ENCODE results near the gene MYO1H.
A peak's percentile ranks its signal among the peaks of the same experiment; 100 is the strongest.
"Not testable (repeated sequence)": the region's sequence is repeated elsewhere in the genome, so short reads cannot be mapped to it uniquely, and the experiment has no call there.

The MYO1H gene

DNA sequence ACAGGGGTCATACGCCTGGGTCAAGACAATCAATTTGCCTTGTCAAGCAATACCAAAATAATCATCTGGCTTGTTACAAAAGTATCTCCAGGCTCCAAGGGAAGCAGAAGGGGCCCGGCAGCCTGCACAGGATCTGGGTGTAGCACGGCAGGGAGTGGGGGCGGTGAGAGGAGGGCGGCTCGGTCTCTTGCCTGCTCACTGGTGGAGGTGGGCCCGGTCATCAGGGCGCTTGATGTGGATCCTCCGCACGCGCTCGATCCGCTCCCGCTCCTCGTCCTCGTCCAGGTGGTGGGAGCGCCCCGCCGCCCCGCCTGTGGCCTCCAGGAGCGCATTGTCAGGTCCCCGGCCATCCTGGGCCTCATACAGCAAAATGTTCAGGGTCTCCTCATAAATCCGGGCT is 103.7 kb downstream of the MYO1H start:
- DNase-seq, result no peak

- DNase-seq, result no peak
Measured at GRCh38 chr12:109452489-109452888, 104.8 kb downstream of the MYO1H start.

- no peak for DNase-seq
Measured at GRCh38 chr12:109455706-109456105, 108.0 kb downstream of the MYO1H start.

GRCh38 chr12:109458086-109458485 is 110.4 kb downstream of the MYO1H start:
- no peak for DNase-seq

DNA sequence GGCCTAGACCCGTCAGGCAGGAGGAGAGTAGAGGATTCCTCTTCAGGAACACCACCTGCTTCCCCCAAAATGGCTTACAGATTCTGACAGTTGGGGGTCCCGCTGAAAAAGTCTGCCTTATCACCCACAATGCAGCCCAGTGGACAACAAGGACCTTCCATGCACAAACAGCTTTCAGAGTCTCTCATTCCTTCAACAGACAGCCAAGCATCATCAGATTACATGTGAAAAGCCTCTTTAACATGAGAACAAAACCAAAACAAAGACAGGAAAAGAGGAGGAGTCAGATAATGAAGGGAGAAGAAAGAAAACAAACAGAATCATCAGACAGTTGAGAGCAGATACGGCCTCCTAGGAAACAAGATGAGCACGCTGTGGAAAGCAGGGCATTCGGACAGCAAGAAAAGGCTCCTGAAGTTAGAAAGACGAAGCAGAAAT is 111.1 kb downstream of the MYO1H start:
- DNase-seq, result no peak

DNA sequence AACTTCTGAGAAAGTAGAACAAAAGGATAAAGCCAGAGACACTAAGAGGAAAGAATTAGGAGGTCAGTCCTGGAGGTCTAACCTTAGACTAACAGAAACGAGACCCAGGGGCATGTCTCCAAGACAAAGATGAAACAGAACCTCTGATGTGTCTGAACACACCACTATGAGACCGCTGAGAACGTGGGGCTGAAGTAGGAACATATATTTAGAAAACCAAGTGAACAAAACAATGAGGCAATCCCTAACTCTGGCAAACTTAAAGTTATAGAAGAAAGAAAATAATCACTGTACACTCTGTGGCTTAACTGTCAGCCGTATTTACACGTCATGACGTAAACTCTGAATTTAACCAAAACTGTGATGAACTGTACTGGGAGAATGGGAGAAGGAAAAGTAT is 111.5 kb downstream of the MYO1H start:
- no peak for DNase-seq

- no peak for DNase-seq
Measured at GRCh38 chr12:109460538-109460937, 112.8 kb downstream of the MYO1H start.

DNA sequence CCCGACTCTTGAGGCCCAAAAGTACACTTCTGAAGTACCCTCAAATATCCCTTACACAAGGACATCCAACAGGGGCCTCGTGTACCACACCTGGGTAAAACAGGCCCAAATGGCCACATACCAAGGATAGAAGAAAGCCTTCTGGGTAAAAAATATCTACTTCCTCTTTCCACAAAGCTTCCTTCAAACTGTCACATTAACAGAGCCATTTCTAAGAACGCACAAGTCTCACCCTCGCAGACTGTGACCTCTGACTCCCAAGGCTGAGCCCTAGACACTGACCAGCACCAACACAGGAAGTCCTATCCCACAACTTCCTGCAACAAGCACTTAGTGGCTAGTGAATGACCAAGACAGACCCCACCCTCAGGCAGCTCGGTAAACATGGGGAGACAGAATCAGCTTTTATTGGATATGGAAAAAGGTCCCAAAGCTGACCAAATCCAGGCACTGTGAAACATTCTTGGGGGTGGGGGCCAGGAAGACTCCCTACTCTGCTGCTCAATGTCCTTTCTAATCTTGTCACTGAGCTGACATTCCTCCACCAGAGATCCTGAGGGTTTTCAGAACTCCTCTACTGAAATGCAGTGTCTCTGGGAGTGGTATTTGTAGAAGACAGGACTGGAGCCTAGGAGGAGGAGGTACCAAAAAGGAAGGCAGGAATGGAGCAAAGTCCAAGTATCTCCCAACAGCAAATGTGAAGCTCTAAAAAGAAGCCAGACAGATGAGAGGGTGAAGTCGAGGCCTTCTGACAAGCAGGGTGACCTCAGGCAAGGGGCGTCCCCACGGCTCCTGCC is 113.5 kb downstream of the MYO1H start:
- peak; percentile 4 for DNase-seq

DNA sequence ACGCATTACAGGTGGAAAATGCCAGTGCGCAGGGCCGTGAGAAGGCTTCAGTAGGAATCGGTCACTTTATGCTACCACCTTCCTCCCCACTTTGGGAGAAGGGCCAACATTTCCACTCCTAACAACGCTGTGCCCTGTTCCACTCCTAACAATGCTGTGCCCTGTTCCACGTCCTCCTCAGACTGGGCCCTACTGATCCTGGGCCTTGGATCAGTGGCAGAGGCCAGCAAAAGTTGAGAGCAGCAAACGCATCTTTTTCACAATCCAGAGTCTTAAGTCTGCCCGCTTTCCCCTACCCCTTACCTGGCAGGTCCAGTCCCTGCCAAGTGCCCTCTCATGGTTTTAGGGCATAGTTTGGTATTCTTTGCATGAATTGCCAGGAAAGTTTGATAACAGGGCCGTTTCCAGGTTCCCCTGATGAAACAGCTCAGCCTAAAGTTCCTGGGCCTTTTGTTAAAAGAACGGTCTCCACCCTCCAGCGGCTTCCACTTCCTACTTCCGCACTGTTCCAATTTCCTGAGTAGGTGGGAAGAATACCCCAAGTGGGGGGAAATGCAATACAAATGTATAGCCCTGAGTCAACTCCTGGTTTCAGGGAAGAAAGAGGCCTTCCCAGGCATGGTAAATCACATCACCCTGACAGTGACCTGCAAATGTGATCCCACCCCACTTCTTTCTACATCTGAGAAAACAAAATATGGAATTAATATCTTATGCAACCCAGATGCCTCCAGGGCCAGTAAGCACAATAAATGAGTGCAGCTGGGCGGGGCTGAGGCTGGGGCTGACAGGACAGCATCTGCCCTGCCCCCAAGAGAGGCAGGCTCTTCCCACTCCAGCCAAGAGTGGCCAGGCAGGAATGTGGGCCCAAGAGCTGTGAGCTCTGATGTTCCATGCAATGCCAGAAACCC is 114.4 kb downstream of the MYO1H start:
- DNase-seq, result no peak

- DNase-seq, result no peak
Measured at GRCh38 chr12:109462868-109463692, 115.4 kb downstream of the MYO1H start.

GRCh38 chr12:109463756-109464155 is 116.1 kb downstream of the MYO1H start:
- no peak for DNase-seq

GRCh38 chr12:109464642-109465351 is 117.1 kb downstream of the MYO1H start:
- DNase-seq, result no peak

GRCh38 chr12:109466305-109466704 is 118.6 kb downstream of the MYO1H start:
- DNase-seq, result no peak

DNA sequence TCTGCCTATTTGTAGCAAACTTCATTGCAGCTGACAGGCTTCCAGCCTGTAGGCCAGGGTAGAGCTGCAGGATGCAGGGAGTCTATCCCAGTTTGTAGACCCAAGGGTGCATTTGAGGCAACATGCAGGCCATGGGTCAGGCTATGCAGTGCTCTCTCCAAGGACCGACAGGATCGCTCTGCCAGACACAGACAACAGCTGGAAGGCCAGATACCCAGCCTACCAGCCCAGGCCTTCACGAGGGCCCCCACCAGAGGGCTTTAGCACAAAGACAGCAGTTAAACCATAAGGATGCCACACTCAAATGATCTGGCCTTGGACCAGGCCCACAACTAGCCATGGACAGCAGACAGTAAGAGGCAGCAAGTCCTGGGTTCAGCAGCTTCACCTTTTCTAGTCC is 119.1 kb downstream of the MYO1H start:
- DNase-seq, result no peak

DNA sequence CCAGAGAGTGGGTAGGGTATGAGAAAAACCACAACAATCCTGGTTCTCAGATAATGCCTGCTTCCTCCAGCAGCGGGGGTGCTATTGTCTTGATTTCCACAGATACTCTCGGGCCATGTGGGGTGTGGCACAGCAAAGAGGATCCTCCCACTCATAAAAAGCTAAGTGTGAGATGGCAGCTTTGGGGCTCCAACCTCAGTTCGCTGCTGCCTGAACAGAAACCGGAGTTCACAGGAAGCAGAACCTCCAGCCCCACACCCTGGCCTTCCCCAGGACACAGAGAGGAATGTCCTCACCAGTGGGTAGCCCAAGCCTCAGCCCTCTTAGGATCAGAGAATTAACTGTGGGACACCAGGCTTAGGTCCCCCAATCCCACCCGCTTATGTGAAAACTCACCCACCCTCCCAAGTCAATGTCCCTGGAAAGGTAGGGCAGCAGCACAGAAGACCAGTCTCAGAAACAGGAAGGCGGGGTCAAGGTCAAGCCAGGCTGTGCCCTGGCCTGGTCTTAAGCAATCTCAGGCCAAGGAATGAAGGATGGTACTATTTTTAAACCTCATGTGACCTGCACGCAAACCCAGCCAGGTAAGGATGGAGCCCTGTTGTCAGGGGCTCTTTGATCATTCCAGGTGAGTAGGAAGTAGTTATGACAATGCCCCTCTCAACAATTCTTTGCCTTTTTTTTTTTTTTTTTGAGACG is 120.4 kb downstream of the MYO1H start:
- no peak for DNase-seq

DNA sequence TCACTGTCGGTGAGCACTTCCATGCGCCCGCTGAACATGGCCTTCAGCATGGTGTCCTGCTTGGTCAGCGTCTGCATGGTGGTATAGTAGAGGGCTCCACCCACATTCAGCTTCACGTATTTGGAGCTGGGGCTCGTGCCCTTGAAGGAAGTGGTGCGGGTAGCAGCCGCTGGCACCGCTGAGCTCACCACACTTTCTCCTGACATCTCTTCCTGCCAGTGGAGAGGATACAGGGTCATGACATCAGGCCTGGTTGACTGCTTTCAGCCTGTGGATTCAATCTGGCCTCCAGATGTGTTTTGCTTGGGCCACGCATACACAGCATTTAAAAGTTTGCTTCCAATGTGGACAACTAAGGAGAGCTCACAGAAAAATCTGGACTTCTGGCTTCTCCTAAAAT is 121.8 kb downstream of the MYO1H start:
- no peak for DNase-seq

GRCh38 chr12:109473006-109473405 is 125.3 kb downstream of the MYO1H start:
- DNase-seq, result no peak

- not testable (repeated sequence) for DNase-seq
Measured at GRCh38 chr12:109473526-109474270, 126.0 kb downstream of the MYO1H start.

DNA sequence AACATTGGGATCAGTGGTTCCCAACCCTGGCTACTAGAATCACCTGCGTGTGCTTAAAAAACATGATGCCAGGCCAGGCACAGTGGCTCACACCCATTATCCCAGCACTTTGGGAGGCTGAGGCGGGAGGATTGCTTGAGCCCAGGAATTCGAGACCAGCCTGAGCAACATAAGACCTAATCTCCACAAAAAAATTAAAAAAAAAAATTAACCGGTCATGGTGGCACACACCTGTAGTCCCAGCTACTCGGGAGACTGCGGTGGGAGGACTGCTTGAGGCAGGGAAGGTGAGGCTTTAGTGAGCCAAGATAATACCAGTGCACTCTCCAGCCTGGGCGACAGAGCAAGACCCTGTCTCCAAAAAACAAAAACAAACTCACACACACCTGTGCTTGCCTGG is 127.4 kb downstream of the MYO1H start:
- DNase-seq, result no peak

DNA sequence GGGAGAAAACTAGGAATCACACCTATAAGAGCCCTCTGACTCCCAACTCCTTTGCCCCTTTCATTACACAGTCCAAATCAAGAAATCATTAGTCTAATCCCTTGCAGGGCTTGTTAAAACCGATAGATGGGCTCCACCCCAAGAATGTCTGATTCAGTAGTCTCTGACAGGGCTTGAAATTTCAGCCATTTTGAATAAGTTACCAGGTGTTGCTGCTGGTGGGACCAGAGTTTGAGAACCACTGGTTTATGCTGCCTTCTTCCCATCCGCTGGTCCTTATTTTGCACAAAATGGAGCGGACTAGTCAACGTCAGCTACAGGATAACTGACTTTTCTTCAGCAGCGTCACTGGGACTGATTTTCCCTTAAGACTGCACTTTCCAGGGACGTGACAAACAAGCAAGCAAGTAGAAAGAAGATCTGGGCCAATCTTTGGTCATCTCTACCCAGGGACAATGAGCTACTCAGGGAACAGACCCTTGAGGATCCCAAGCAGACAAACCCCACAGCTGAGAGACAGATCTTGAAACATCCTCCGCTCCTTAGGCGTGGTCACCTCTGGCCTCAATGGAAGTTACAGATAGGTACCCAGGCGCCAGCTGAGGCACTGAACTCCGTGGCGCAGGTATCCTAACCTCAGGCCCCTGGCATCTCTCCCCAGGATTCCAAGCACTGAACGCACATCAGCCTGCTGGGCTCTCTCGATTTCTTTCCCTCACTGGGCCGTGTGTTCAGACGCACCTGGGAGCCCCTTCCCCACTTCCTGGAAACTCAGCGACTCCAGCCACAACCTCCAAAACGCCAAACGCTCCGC is 128.5 kb downstream of the MYO1H start:
- DNase-seq, result no peak

Measured in CD4-positive, alpha-beta T cell treated with Interleukin-4 for 4 hours (primary cell).